GM21737 (cell line): ENCODE measurements around the gene FREM2.

Source experiments
- ATAC-seq: cut with Tn5 transposase; IDR thresholded peaks from one replicate; pipeline ENCODE4 v1.9.1; 2021; ENCODE audit warnings: mild to moderate bottlenecking, moderate library complexity; ENCODE audit not compliant: unreplicated experiment

Gene FREM2

GRCh38 chr13:38821770-38822551 lies 135.1 kb downstream of the FREM2 start:
- ATAC-seq = no peak

GRCh38 chr13:38824342-38824741 lies 137.5 kb downstream of the FREM2 start:
- ATAC-seq = no peak

GRCh38 chr13:38826182-38826813 lies 139.4 kb downstream of the FREM2 start:
- ATAC-seq = no peak

- no peak for ATAC-seq
Observed at GRCh38 chr13:38830442-38831045, 143.7 kb downstream of the FREM2 start.

GRCh38 chr13:38844581-38844980 lies 157.7 kb downstream of the FREM2 start:
- ATAC-seq = no peak

- ATAC-seq = no peak
Observed at GRCh38 chr13:38848360-38848759, 161.5 kb downstream of the FREM2 start.

GRCh38 chr13:38849315-38849714 lies 162.4 kb downstream of the FREM2 start:
- ATAC-seq = no peak

- ATAC-seq = no peak
Observed at GRCh38 chr13:38850868-38851626, 164.2 kb downstream of the FREM2 start.

GRCh38 chr13:38854226-38854625 lies 167.3 kb downstream of the FREM2 start:
- no peak for ATAC-seq

- no peak for ATAC-seq
Observed at GRCh38 chr13:38856065-38856464, 169.2 kb downstream of the FREM2 start.

GRCh38 chr13:38862443-38862842 lies 175.6 kb downstream of the FREM2 start:
- no peak for ATAC-seq

- no peak for ATAC-seq
Observed at GRCh38 chr13:38863536-38863935, 176.7 kb downstream of the FREM2 start.

GRCh38 chr13:38866649-38867048 lies 179.8 kb downstream of the FREM2 start:
- ATAC-seq = no peak

GRCh38 chr13:38868399-38868798 lies 181.5 kb downstream of the FREM2 start:
- no peak for ATAC-seq

GRCh38 chr13:38868870-38869269 lies 182.0 kb downstream of the FREM2 start:
- no peak for ATAC-seq

GRCh38 chr13:38871275-38871674 lies 184.4 kb downstream of the FREM2 start:
- no peak for ATAC-seq

GRCh38 chr13:38872693-38873092 lies 185.8 kb downstream of the FREM2 start:
- ATAC-seq = no peak

- no peak for ATAC-seq
Observed at GRCh38 chr13:38875186-38875875, 188.5 kb downstream of the FREM2 start.

- no peak for ATAC-seq
Observed at GRCh38 chr13:38879278-38879677, 192.4 kb downstream of the FREM2 start.

- ATAC-seq = no peak
Observed at GRCh38 chr13:38879786-38880185, 192.9 kb downstream of the FREM2 start.

- ATAC-seq = no peak
Observed at GRCh38 chr13:38880397-38880796, 193.5 kb downstream of the FREM2 start.
